OCI-LY7 (cell line): ENCODE results near the gene SPPL3.

ENCODE experiments used
- CTCF ChIP-seq: fragments of 200-600 bp; sonication (generic); conservative IDR thresholded peaks from 2 replicates; pipeline ENCODE4 v1.5.1; 2014; ENCODE audit warnings: mild to moderate bottlenecking, antibody characterized with exemption, low read length, moderate library complexity, mixed read lengths
- EZH2phosphoT487 ChIP-seq: fragments of 200-600 bp; sonication (generic); IDR thresholded peaks from 2 replicates; pipeline ENCODE4 v1.6.1; 2018; ENCODE audit warnings: low read depth, borderline replicate concordance, mild to moderate bottlenecking, mixed run types, antibody characterized with exemption, low read length, moderate library complexity, mixed read lengths

DNA sequence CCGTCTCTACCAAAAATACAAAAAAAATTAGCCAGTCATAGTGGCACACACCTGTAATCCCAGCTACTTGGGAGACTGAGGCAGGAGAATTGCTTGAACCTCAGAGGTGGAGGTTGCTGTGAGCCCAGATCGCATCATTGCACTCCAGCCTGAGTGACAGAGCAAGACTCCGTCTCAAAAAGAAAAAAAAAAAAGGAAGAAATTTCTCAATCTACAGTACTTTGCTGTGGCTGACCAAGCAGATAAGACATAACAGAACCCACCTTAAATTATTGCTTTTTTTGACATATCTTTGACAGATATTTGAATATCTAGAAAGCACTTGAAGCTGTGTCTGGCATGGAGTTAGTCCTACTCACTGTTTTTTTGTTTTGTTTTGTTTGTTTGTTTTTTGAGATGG, 39.3 kb upstream of the SPPL3 start:
- TF ChIP-seq CTCF (no peak), EZH2phosphoT487 (no peak)
